ENCODE measurements around the gene MICAL2.

The MICAL2 gene

DNA sequence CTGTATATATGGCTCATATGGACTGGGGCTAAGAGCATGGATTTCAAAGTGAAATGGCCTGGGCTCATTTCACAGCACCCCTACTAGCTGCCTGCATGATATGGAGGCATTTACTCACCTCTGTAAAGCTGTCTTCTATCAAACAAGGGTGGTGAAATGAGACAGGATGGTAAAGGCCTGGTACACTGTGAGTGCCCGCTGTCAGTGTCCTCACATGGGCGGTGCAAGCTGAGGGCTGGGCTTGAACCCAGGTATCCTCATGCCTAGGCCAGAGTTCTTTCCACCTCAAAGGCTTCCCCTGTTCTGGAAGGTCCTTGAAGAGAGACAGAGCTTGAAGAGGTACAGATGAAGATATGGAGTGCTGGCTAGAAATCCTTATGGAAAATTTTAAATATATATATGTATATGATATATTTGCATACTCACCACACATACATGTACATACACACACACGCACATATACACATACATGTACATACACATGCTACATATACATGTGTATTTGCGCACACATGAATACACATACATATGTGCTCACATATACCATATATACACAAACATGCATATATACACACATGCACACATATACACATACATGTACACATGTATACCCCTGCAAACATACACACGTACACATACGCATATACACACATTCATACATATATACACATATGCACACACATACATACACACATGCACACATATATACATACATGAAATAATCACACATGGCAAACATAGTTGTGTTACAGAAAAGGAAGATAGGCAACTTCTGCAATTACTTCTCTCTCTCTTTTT is 44.7 kb downstream of the MICAL2 start:
- DNase-seq = no peak

DNA sequence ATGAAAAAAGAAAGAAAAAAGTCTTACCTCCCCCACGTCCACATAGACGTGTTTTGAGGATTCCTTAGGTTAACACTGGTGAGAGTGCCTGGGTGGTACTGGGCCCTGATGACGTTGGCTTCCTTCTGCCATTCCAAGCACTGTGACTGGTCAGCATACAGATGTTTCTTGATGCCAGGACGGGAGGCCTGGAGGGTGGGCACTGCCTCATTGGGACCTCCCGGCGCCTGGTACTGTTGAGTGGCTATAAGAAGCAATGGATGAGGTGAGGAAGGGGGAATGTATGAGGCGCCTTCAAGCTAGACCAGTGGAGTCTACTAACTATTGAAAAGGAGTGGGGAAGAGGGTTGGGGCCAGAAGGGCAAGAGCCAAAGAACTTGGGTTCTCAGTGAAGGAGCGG is 45.3 kb downstream of the MICAL2 start:
- DNase-seq = no peak

GRCh38 chr11:12156301-12157140 is 46.1 kb downstream of the MICAL2 start:
- DNase-seq = no peak

- peak in 2 of 58 donors; percentile 15 to 60 for DNase-seq
Measured at GRCh38 chr11:12157241-12157661, 46.9 kb downstream of the MICAL2 start.

- no peak for DNase-seq
Measured at GRCh38 chr11:12158909-12159308, 48.5 kb downstream of the MICAL2 start.

GRCh38 chr11:12159351-12160099 is 49.1 kb downstream of the MICAL2 start:
- DNase-seq = peak in 38 of 58 donors; percentile 25 to 85 (median 50)

GRCh38 chr11:12160231-12160630 is 49.8 kb downstream of the MICAL2 start:
- DNase-seq = no peak

GRCh38 chr11:12160680-12161079 is 50.3 kb downstream of the MICAL2 start:
- no peak for DNase-seq

GRCh38 chr11:12161137-12161536 is 50.7 kb downstream of the MICAL2 start:
- peak in 1 of 58 donors; percentile 22 for DNase-seq

GRCh38 chr11:12161603-12162350 is 51.4 kb downstream of the MICAL2 start:
- no peak for DNase-seq

DNA sequence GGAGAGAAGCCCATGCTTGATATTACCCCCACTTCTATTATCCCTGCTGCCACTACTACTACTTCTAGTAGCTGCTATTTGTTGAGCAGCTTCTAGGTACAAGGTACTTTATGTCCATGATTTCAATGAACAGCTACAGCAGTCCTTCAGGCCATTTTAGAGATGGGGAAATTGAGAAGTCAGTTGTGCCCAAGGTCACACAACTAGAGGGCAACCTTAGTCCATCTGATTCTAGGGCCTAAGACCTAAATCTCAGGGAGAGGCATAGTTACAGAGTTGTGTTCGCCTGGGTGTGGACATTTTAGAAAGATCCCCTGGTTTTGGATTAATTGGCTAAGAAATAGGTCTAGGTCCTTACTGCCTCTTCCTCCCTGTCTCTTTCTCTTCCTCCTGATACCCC is 52.3 kb downstream of the MICAL2 start:
- no peak for DNase-seq

DNA sequence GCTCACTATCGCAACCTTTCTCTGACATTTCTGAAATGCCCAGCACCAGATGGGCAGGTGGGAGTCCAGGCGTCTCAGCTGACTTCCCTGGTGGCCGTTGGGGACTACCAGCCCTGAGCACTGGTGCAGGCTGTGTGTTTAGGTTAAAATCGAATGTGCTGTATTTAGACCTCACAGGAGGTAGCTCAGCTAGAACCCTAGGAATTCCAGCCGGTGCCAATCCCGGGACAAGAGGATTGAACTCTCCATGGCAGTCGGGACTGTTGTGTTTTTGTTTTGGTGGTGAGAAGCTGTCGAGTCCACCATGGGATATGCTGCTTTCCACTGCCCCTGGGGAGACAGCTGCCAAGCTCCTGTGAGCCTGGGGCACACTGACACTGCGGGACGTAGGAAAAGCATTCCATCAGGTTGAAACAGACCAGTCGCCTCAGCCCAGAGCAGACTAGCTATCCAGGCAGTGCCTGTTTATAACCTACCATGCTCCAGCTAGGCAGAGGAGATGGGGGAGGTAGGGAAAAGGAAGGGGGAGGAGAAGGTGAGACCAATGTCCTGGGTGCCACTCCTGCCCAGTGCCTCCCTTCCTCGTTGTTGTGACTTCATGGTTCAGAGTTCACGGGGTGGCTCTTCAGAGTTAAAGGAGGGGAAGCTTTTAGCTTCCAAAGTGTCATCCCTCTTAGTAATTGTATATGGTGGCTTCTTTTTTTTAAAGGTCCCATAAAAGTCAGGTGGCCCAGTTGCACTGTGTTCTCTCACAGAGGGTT is 53.0 kb downstream of the MICAL2 start:
- no peak for DNase-seq

GRCh38 chr11:12164061-12165014 is 53.9 kb downstream of the MICAL2 start:
- DNase-seq = peak in 8 of 58 donors; percentile 18 to 57 (median 26)

DNA sequence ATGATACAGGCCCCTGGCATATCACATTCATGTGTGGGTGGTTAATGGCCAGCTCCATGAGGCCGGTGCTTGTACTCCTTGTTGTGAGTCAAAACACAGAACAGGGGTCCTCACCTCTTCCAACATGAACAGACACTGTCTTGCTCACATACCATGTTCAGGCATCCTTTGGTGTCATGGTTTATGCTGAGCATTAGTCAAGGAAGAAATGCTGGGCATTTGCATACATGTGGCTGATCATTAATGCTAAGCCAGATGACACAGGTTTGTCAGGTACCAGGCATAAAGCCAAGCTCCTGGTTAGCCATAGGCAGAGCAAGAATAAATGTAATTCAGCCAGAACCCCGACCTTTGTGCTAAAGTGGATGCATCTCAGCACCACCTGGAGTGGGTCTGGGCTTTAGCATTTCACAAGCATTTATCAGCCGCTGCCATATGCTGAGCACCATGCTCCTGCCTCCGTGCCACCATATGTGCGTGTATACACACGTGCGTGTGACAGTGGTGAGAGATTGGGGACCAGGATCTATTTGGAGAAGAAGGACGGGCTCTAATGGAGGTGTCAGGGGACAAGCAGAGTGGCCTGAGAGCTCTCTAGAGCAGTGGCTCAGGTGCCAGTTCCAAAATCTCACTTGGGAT is 55.0 kb downstream of the MICAL2 start:
- DNase-seq = no peak

DNA sequence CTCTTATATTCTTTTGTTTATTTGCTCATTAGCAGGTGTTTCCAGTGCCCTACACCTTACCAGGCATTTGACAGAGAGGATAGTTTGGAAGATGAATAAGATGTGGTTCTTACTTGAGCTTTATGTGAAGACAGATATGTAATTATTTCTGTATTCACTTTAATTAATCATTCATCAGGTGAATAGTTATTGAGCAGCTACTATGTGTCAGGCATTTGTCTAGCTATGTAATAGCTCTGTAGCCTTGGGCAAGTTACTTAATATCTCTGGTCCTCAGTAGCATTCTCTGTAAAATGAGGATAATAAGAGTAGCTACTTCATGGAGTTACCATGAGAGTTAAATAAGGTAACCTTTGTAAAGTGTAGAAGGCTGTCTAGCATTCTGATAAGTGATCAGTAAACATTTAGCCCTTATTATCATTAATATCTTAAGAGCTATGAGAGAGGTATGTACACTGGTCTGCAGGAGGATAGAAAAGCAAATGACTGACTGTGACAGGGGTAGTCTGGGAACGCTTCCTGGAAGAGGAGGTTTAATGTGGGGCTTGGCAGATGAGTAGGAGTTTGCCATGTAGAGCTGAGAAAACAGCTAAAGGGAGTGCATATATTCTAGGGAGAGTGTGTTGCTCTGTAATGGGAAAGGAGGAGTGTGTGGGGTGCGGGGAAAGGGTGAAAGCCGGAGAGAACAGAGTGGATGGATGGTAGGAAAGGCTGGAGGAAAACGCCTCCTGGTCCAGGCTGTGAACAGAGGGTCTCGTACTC is 56.1 kb downstream of the MICAL2 start:
- DNase-seq = no peak

- no peak for DNase-seq
Measured at GRCh38 chr11:12167061-12168000, 56.9 kb downstream of the MICAL2 start.
